ENCODE results near the gene ULK4.

DNA sequence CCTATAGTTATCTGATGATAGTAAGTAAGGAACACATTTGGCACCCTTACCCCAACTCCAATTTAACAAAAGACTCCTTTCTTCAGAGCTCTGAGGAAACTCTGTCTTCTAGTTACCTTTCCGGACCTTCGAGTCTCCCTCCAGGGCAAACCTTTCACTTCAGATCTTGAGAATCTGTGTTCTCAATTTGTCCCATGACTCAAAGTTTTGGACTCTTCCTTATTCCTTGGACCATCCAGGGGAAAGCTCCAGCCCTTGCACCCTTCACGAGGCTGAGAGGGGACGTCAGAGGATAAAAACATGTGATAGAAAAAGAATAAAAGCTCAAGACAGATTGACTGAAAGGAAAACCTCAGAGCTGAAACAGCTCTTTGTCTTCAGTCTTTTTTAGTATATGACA is 685.7 kb downstream of the ULK4 start:
- TF ChIP-seq TAF1 (IDR thresholded peaks at IDR 0.05; ENCODE audit: low read depth, low read length) (no peak), POLR2A (IDR thresholded peaks at IDR 0.05; ENCODE audit: low read depth, low read length) (no peak), SPI1 (IDR thresholded peaks at IDR 0.05; ENCODE audit: low read depth, low read length) (no peak), POLR2AphosphoS5 (IDR thresholded peaks at IDR 0.05; ENCODE audit: low read depth, low read length) (no peak), POU2F2 (IDR thresholded peaks at IDR 0.05; ENCODE audit: low read depth, low read length) (no peak), PAX5 (IDR thresholded peaks at IDR 0.05; ENCODE audit: insufficient read depth, low read length, severe bottlenecking) (no peak)

All from GM12891 (cell line).